Breast epithelium (tissue), 4 donors: ENCODE measurements around the gene RTP2. TPM values are rescaled to one million over a fixed set of nuclear protein-coding genes. Genes with fewer than 3 reads are reported as not detected.

Experiments used
- DNase-seq, 2 donors: peaks; one replicate each; pipeline ENCODE4 v3.0.0-alpha.2; 2019; ENCODE audit warnings: low spot score in 2 of 2
- H3K27ac ChIP-seq, 2 donors: fragments of 200-600 bp; sonication (generic) in 1 of 2; one replicate each; pipeline ENCODE4 v1.5.1; 2016 to 2019; ENCODE audit warnings: mild to moderate bottlenecking in 1 of 2
- H3K27me3 ChIP-seq, 2 donors: fragments of 200-600 bp; sonication (generic) in 1 of 2; one replicate each; pipeline versions ENCODE4 v1.5.1 to v1.6.0; 2017 to 2019; ENCODE audit warnings: control low read depth in 1 of 2, mild to moderate bottlenecking in 1 of 2
- H3K36me3 ChIP-seq: fragments of 200-600 bp; one replicate; pipeline ENCODE4 v1.5.1; 2019
- H3K4me1 ChIP-seq, 2 donors: fragments of 200-600 bp; sonication (generic); one replicate each; pipeline ENCODE4 v1.5.1; 2016 to 2019; ENCODE audit warnings: control low read depth in 1 of 2
- H3K4me3 ChIP-seq, 3 donors: fragments of 200-600 bp; sonication (generic); 1 replicate in 2 of 3; 2 replicates in 1 of 3; pipeline ENCODE4 v1.5.1; 2016 to 2019; ENCODE audit warnings: mild to moderate bottlenecking in 3 of 3, moderate library complexity in 2 of 3
- H3K9me3 ChIP-seq, 2 donors: fragments of 200-600 bp; sonication (generic) in 1 of 2; one replicate each; pipeline ENCODE4 v1.5.1; 2016 to 2019; ENCODE audit warnings: control low read depth in 1 of 2
- POLR2A ChIP-seq: fragments of 450-650 bp; IDR thresholded peaks from one replicate; pipeline ENCODE4 v1.6.1; 2016; ENCODE audit warnings: antibody characterized with exemption, mild to moderate bottlenecking, moderate library complexity
- POLR2AphosphoS5 ChIP-seq, 3 donors: sonication (generic); formaldehyde crosslinking; IDR thresholded peaks; one replicate each; pipeline ENCODE4 v1.6.1; 2017; ENCODE audit warnings: antibody characterized with exemption in 3 of 3
- intact Hi-C: fragments of 100-400 bp; cut with DNase I; formaldehyde crosslinking; loops from one replicate; pipeline ENCODE4 v1.15.1; 2023; ENCODE audit warnings: low total_unique reads
- total RNA-seq, 3 donors: library from RNA; depleted of rRNA; stranded (reverse); fragments of >200 nt; gene quantifications; one replicate each; pipeline ENCODE4 v1.1.0, GENCODE V29; 2016
- TF ChIP-seq, protein P1 (sequence below), 3 donors: fragments of 450-650 bp; IDR thresholded peaks; one replicate each; pipeline ENCODE4 v1.5.1; 2016 to 2017; ENCODE audit warnings: antibody characterized with exemption in 3 of 3, mild to moderate bottlenecking in 3 of 3, moderate library complexity in 3 of 3

RTP2 gene
- total RNA-seq, 3 donors from 2014 or later, result not detected

DNA sequence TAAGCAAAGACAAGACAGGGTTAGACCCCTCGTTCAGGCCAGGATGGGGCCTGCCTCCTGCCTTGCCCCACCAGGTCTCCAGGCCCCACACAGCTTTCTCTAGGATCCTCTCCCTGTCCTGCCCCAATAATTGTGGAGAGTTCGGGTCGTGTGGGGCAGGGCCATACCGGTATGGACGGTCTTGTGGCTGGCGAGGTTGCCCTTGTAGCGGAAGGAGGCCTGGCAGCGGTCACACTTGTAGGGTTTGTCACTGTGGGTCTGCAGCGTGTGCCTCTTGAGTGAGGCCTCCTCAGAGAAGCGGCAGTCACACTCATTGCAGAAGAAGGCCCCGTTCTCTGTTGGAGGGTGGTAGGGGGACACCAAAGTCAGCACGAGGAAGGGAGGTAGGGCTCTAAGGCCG is 24.2 kb upstream of the RTP2 start:
- no peaks in the 10 kb centered on the region for H3K9me3 ChIP-seq
- H3K27me3 ChIP-seq, result no peaks in the 10 kb centered on the region
- peak overlapping the region; percentile 61 to 80 for H3K27ac ChIP-seq
- no peak overlapping the region for H3K4me3 ChIP-seq
- no peak for TF ChIP-seq POLR2A
- TF ChIP-seq POLR2AphosphoS5 (IDR thresholded peaks at IDR 0.05), result no peak
- TF ChIP-seq, protein P1, sequence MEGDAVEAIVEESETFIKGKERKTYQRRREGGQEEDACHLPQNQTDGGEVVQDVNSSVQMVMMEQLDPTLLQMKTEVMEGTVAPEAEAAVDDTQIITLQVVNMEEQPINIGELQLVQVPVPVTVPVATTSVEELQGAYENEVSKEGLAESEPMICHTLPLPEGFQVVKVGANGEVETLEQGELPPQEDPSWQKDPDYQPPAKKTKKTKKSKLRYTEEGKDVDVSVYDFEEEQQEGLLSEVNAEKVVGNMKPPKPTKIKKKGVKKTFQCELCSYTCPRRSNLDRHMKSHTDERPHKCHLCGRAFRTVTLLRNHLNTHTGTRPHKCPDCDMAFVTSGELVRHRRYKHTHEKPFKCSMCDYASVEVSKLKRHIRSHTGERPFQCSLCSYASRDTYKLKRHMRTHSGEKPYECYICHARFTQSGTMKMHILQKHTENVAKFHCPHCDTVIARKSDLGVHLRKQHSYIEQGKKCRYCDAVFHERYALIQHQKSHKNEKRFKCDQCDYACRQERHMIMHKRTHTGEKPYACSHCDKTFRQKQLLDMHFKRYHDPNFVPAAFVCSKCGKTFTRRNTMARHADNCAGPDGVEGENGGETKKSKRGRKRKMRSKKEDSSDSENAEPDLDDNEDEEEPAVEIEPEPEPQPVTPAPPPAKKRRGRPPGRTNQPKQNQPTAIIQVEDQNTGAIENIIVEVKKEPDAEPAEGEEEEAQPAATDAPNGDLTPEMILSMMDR (IDR thresholded peaks at IDR 0.05), result no peak
- no peak for DNase-seq
- H3K36me3 ChIP-seq, result peaks cover 42% of the 10 kb centered on the region
- H3K4me1 ChIP-seq, result no peaks in the 10 kb centered on the region
- intact Hi-C loops, result no loop called here

DNA sequence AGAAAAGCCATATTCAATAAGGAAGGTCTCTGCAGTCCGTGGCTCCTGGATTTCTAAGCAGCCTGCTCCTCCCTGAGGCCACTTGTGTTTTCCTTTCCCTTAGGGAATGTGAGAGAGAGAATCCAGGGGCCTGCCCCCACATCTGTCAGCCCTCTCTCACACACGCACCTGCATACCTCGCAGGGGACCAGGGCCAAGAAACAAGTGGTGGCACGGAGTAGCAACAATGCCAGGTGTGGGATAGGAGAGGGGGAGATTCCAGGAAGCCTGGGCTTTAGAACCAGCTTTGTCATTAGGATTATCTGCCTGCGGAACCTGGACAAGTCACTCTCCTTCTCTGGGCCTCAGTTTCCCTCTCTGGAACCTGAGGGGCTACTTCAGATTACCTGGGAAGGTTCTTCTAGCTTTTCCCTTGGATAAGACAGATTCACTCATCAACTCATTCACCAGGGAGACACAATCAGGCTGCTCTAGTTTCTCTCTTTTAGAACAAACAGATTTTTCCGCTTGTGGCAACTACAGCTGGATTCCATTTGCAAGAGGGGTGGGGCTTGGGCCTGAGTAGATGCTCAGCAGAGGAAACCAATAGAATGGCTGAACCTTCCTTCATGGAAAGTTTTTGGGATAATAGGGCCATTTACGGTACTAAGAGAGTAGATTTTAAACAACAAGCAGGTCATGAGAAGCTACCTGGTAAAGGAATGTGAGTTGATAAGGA is 23.5 kb upstream of the RTP2 start:
- intact Hi-C loops, result no loop called here
- H3K36me3 ChIP-seq, result peaks cover 42% of the 10 kb centered on the region
- TF ChIP-seq POLR2AphosphoS5 (IDR thresholded peaks at IDR 0.05) (peak in 2 of 3 donors; percentile 35 to 44), POLR2A (no peak)
- TF ChIP-seq, protein P1 (IDR thresholded peaks at IDR 0.05), result no peak
- no peaks in the 10 kb centered on the region for H3K9me3 ChIP-seq
- peak overlapping the region; percentile 61 to 80 for H3K27ac ChIP-seq
- no peaks in the 10 kb centered on the region for H3K27me3 ChIP-seq
- H3K4me1 ChIP-seq, result no peaks in the 10 kb centered on the region
- no peak overlapping the region for H3K4me3 ChIP-seq
- DNase-seq, result peak in 1 of 2 donors; percentile 78

DNA sequence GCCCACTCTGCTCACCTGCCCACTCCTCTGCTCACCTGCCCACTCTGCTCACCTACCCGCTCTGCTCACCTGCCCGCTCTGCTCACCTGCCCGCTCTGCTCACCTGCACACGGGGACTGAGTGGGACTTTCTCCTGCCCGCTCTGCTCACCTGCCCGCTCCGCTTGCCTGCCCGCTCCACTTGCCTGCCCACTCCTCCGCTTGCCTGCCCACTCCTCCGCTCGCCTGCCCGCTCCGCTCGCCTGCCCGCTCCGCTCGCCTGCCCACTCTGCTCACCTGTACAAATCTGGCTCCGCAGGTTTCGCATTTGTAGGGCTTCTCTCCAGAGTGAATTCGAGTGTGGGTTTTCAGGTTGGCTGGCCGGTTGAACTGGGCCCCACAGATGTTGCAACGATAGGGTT is 22.9 kb upstream of the RTP2 start:
- Histone ChIP-seq H3K27ac (peak overlapping the region; percentile 61 to 73), H3K36me3 (peaks cover 36% of the 10 kb centered on the region), H3K27me3 (no peaks in the 10 kb centered on the region), H3K4me3 (peak overlapping the region in 1 of 3 donors; percentile 16), H3K9me3 (no peaks in the 10 kb centered on the region), H3K4me1 (no peaks in the 10 kb centered on the region)
- intact Hi-C loops, result no loop called here
- TF ChIP-seq, protein P1 (IDR thresholded peaks at IDR 0.05), result no peak
- peak in 1 of 2 donors; percentile 56 for DNase-seq

DNA sequence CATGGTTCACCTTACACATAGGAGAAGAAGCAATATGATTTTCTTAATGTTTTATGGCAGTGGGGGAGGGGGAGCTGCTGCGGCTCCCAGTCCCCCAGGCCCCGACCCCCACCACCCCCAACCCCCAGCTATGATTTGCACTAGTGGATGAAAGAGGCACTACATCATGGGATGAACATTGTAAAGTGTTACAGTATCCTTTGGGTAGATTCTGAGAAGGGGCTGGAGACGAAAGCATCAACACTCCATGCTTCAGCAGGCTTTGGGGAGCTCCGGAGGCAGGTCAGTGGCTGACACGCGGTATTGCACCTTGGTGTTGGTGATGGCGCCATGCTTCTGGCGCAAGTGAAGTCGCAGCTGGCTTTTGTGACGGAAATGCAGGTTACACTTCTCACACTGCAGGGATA is 19.9 kb upstream of the RTP2 start:
- Histone ChIP-seq H3K27ac (no peak overlapping the region), H3K4me1 (no peaks in the 10 kb centered on the region), H3K4me3 (no peak overlapping the region), H3K36me3 (peaks cover 18% of the 10 kb centered on the region), H3K9me3 (no peaks in the 10 kb centered on the region), H3K27me3 (no peaks in the 10 kb centered on the region)
- intact Hi-C loops, result no loop called here
- TF ChIP-seq POLR2A (no peak), POLR2AphosphoS5 (IDR thresholded peaks at IDR 0.05) (no peak)
- TF ChIP-seq, protein P1 (IDR thresholded peaks at IDR 0.05), result no peak
- DNase-seq, result no peak

DNA sequence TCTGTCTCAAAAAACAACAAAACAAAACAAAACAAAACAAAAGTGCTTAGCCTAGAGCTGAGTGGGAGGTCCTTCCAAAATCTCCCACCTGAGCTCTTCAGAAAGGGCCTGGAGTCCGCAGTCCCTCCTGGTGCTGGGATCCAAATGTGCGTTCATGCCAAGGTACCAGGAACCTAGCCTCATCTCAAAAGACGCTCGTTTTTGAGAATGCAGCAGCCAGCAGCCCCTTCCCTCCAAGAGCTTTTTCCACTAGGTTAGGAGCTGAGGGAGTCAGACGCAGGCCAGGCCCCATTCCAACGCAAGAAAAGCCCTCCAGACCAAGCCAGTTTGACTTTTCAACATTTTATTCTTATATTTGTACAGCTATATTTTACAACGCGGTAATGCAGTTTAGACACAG is 18.7 kb upstream of the RTP2 start:
- Histone ChIP-seq H3K36me3 (peaks cover 18% of the 10 kb centered on the region), H3K4me3 (no peak overlapping the region), H3K9me3 (no peaks in the 10 kb centered on the region), H3K4me1 (no peaks in the 10 kb centered on the region), H3K27ac (no peak overlapping the region), H3K27me3 (no peaks in the 10 kb centered on the region)
- no peak for DNase-seq
- intact Hi-C loops, result no loop called here
- TF ChIP-seq, protein P1 (IDR thresholded peaks at IDR 0.05), result no peak
- TF ChIP-seq POLR2A, result no peak
- no peak for TF ChIP-seq POLR2AphosphoS5 (IDR thresholded peaks at IDR 0.05)
